ENCODE measurements around the gene HTR4. TPM values are rescaled to one million over a fixed set of nuclear protein-coding genes. Genes with fewer than 3 reads are reported as not detected.

Gene HTR4
- total and polyA plus RNA-seq, 2 of the 4 experiments (the other 2 are of a cell fraction), result not detected

- H2AK9ac ChIP-seq (replicated peaks; ENCODE audit: low read depth, low read length, poor library complexity), result no peak overlapping the region
- H3K4me3 ChIP-seq (ENCODE audit: insufficient read depth, low read depth, low read length), result no peak overlapping the region
- H4K5ac ChIP-seq (ENCODE audit: low read depth, low read length), result no peak overlapping the region
- H3K4ac ChIP-seq (ENCODE audit: low read depth, low read length), result no peak overlapping the region
- H3K36me3 ChIP-seq (ENCODE audit: control insufficient read depth, insufficient read depth, low read length), result peaks cover 10% of the 10 kb centered on the region
- no peak overlapping the region for H2AFZ ChIP-seq (replicated peaks; ENCODE audit: low read length, poor library complexity)
- H3K14ac ChIP-seq (replicated peaks; ENCODE audit: low read depth, low read length), result no peak overlapping the region
- no TSS peak for BruUV-seq (replicated peaks)
- H4K20me1 ChIP-seq (ENCODE audit: insufficient read depth, low read length), result no peaks in the 10 kb centered on the region
- H4K8ac ChIP-seq (ENCODE audit: low read depth in 2 of 2, low read length in 2 of 2), result no peak overlapping the region
- H2BK5ac ChIP-seq (ENCODE audit: low read depth, low read length, poor library complexity, severe bottlenecking), result no peak overlapping the region
- ChIA-PET CTCF (interaction anchor here (8.9 kb wide), 1 partner anchor 285 kb away, joined by 59 read pairs; no protein-coding TSS in a partner anchor), POLR2A (ENCODE audit: unreplicated experiment) (no interaction called here)
- H3K9ac ChIP-seq (ENCODE audit: low read depth, low read length), result no peak overlapping the region
- no peaks in the 10 kb centered on the region for H3K4me1 ChIP-seq (ENCODE audit: control insufficient read depth, insufficient read depth, low read length)
- no peaks in the 10 kb centered on the region for H3K79me1 ChIP-seq (ENCODE audit: low read depth in 1 of 2, low read length in 2 of 2)
- TF ChIP-seq BHLHE40 (IDR thresholded peaks at IDR 0.05; ENCODE audit: low read depth, low read length) (no peak), MXI1 (IDR thresholded peaks at IDR 0.05; ENCODE audit: borderline replicate concordance, low read depth, low read length) (no peak), POLR2A (IDR thresholded peaks at IDR 0.05; ENCODE audit: low read depth, low read length) (no peak), RAD21 (IDR thresholded peaks at IDR 0.05; ENCODE audit: low read length) (no peak), FOS (IDR thresholded peaks at IDR 0.05; ENCODE audit: low read depth, low read length) (no peak), USF2 (IDR thresholded peaks at IDR 0.05; ENCODE audit: low read depth, low read length) (no peak), RCOR1 (IDR thresholded peaks at IDR 0.05; ENCODE audit: insufficient replicate concordance, low read length) (no peak), NFE2L2 (IDR thresholded peaks at IDR 0.05; ENCODE audit: low read depth, low read length) (no peak)
- dilution Hi-C loops (cut with HindIII; ENCODE audit: low sequenced_read_pairs, unreplicated experiment), result no loop called here
- H2AK5ac ChIP-seq (ENCODE audit: low read depth, low read length), result no peak overlapping the region
- H3K23ac ChIP-seq (ENCODE audit: low read depth, low read length), result no peak overlapping the region
- intact Hi-C loops (cut with micrococcal nuclease), result loop anchor here (2.0 kb wide), 1 partner anchor 589 kb away; no protein-coding TSS in a partner anchor
- no peaks in the 10 kb centered on the region for H3K9me3 ChIP-seq (ENCODE audit: control insufficient read depth, insufficient read depth, low read length)
- no peak for ATAC-seq (ENCODE audit: low read depth)
- no peaks in the 10 kb centered on the region for H3K9me1 ChIP-seq (ENCODE audit: insufficient read depth, low read length)
- in situ Hi-C loops (cut with MboI; ENCODE audit: low sequenced_read_pairs), result loop anchor here (5.0 to 25.0 kb wide), 4 partner anchors 282 to 792 kb away; no protein-coding TSS in a partner anchor
- no peak overlapping the region for H3K18ac ChIP-seq (ENCODE audit: low read depth, low read length)
- H3K56ac ChIP-seq (ENCODE audit: extremely low read depth, insufficient read depth, low read length), result no peak overlapping the region
- H2BK15ac ChIP-seq (ENCODE audit: low read depth, low read length), result no peak overlapping the region
- no peak overlapping the region for H3K27ac ChIP-seq (ENCODE audit: insufficient read depth, low read length)
- H3K4me2 ChIP-seq (ENCODE audit: low read depth, low read length), result no peak overlapping the region
- peaks cover 6% of the 10 kb centered on the region for H3K27me3 ChIP-seq (ENCODE audit: control insufficient read depth, insufficient read depth, low read length)
- H2BK120ac ChIP-seq (ENCODE audit: low read depth, low read length), result no peak overlapping the region
- H2BK20ac ChIP-seq (ENCODE audit: low read depth, low read length), result no peak overlapping the region
- DNase-seq, result no peak
- H4K91ac ChIP-seq (ENCODE audit: insufficient read depth, low read depth, low read length), result no peak overlapping the region
- WGBS, 2 experiments (ENCODE audit: extremely low coverage in 2 of 2, insufficient read length in 1 of 2), result no CpG with 5 or more reads among the region's 3 CpGs
Observed at GRCh38 chr5:148445578-148445977, 208.7 kb downstream of the HTR4 start.

All from IMR-90 (cell line).